A549 treated with Mapracorat at 1 μM for 4 hours (cell line): ENCODE results near the gene KCNK17. TPM values are rescaled to one million over a fixed set of nuclear protein-coding genes. Genes with fewer than 3 reads are reported as not detected.

ENCODE experiments used
- total RNA-seq: library from RNA; stranded (reverse); fragments of 200-300 nt; extraction: Qiagen RNA extraction; gene quantifications from 5 replicates; pipeline ENCODE4 v1.2.3, GENCODE V29; 2022

The KCNK17 gene
- total RNA-seq: not detected in 5 replicates

GRCh38 chr6:39314273-39314795, at the start of gene KCNK17:
KCNK17 (minus strand) TSS chr6:39314419; CDS start chr6:39314320, 99 bp downstream.

GRCh38 chr6:39322306-39322850, 8.2 kb upstream of the KCNK17 start, which contains the start of gene KCNK16:
KCNK16 (minus strand) TSS chr6:39322702; CDS start chr6:39322540, 162 bp downstream.

Other genes starting within 250 kb of the KCNK17 start
- gene SAYSD1, start 199.2 kb downstream of the KCNK17 start, total RNA-seq: 5.5 to 6.8 TPM (median 6.2 TPM) in 5 replicates
- 0.90 to 1.5 TPM (median 1.4 TPM) in 5 replicates for gene KCNK5, start 84.9 kb downstream of the KCNK17 start, total RNA-seq
- gene KCNK16, start 8.3 kb upstream of the KCNK17 start, total RNA-seq: not detected in 5 replicates